Posterior vena cava (tissue), 2 donors: ENCODE data around the gene CHRNA1. TPM values are rescaled to one million over a fixed set of nuclear protein-coding genes. Genes with fewer than 3 reads are reported as not detected.

ENCODE experiments used
- DNase-seq: peaks from one replicate; pipeline ENCODE4 v3.0.0-alpha.2; 2020; ENCODE audit warnings: low spot score
- intact Hi-C, 2 donors: fragments of 100-400 bp; cut with DNase I; formaldehyde crosslinking; loops; one replicate each; pipeline versions ENCODE4 v1.14.1 to v1.14.2; 2022 to 2023
- total RNA-seq, 2 donors: library from RNA; stranded (reverse); fragmentation: NEBNext Ultra II Directional; extraction: Animal tissue kit (Norgen Biotek cat#: 25700); gene quantifications; one replicate each; pipeline ENCODE4 v1.2.1, GENCODE V29; 2021
- donor health status: DM: yes; HTN: yes; CAD: no.
- donor health status: DM: yes; HTN: yes; CAD: no.

CHRNA1 gene
- total RNA-seq, 2 donors from 2014 or later: not detected

- intact Hi-C loops: no loop called here
- no peak for DNase-seq
These were observed 21.2 kb upstream of the CHRNA1 start for GRCh38 chr2:174785481-174785880.

GRCh38 chr2:174784909-174785308, 20.6 kb upstream of the CHRNA1 start:
- no peak for DNase-seq
- intact Hi-C loops: no loop called here

GRCh38 chr2:174784316-174784715, 20.0 kb upstream of the CHRNA1 start:
- DNase-seq: no peak
- intact Hi-C loops: no loop called here

GRCh38 chr2:174781996-174782395, 17.7 kb upstream of the CHRNA1 start:
- DNase-seq: no peak
- intact Hi-C loops: no loop called here

- intact Hi-C loops: no loop called here
- DNase-seq: no peak
These were observed 17.0 kb upstream of the CHRNA1 start for GRCh38 chr2:174781298-174781697.

- intact Hi-C loops: no loop called here
- no peak for DNase-seq
These were observed 16.6 kb upstream of the CHRNA1 start for GRCh38 chr2:174780856-174781255.

- no peak for DNase-seq
- intact Hi-C loops: no loop called here
These were observed 16.0 kb upstream of the CHRNA1 start for GRCh38 chr2:174780191-174780840.

GRCh38 chr2:174779361-174779928, 15.2 kb upstream of the CHRNA1 start:
- intact Hi-C loops: loop anchor here in 1 of 2 donors (10.0 kb wide), 1 partner anchor 205 kb away; no protein-coding TSS in a partner anchor

GRCh38 chr2:174778085-174778981, 14.1 kb upstream of the CHRNA1 start:
- peak; percentile 86 for DNase-seq

More at GRCh38 chr2:174779361-174779928, 15.2 kb upstream of the CHRNA1 start:
- no peak for DNase-seq

GRCh38 chr2:174777347-174778084, 13.2 kb upstream of the CHRNA1 start:
- DNase-seq: no peak
- intact Hi-C loops: loop anchor here in 1 of 2 donors (10.0 kb wide), 1 partner anchor 207 kb away; no protein-coding TSS in a partner anchor

More at GRCh38 chr2:174778085-174778981, 14.1 kb upstream of the CHRNA1 start:
- intact Hi-C loops: loop anchor here in 1 of 2 donors (10.0 kb wide), 1 partner anchor 206 kb away; no protein-coding TSS in a partner anchor

- intact Hi-C loops: loop anchor here in 1 of 2 donors (10.0 kb wide), 1 partner anchor 208 kb away; no protein-coding TSS in a partner anchor
- no peak for DNase-seq
These were observed 12.4 kb upstream of the CHRNA1 start for GRCh38 chr2:174776675-174777074.

GRCh38 chr2:174776223-174776622, 12.0 kb upstream of the CHRNA1 start:
- intact Hi-C loops: loop anchor here in 1 of 2 donors (10.0 kb wide), 1 partner anchor 209 kb away; no protein-coding TSS in a partner anchor

GRCh38 chr2:174775571-174775980, 11.3 kb upstream of the CHRNA1 start:
- no peak for DNase-seq
- intact Hi-C loops: loop anchor here in 1 of 2 donors (10.0 kb wide), 1 partner anchor 209 kb away; no protein-coding TSS in a partner anchor

More at GRCh38 chr2:174776223-174776622, 12.0 kb upstream of the CHRNA1 start:
- DNase-seq: no peak

GRCh38 chr2:174774886-174775285, 10.6 kb upstream of the CHRNA1 start:
- DNase-seq: no peak
- intact Hi-C loops: loop anchor here (5.0 to 10.0 kb wide), 2 partner anchors 210 to 212 kb away; no protein-coding TSS in a partner anchor

- no peak for DNase-seq
- intact Hi-C loops: loop anchor here (5.0 to 10.0 kb wide), 2 partner anchors 212 to 214 kb away; no protein-coding TSS in a partner anchor
These were observed 8.9 kb upstream of the CHRNA1 start for GRCh38 chr2:174773215-174773614.

GRCh38 chr2:174772472-174772801, 8.2 kb upstream of the CHRNA1 start:
- DNase-seq: no peak
- intact Hi-C loops: loop anchor here (5.0 to 10.0 kb wide), 2 partner anchors 212 to 215 kb away; no protein-coding TSS in a partner anchor

- intact Hi-C loops: loop anchor here (5.0 to 10.0 kb wide), 2 partner anchors 213 to 215 kb away; no protein-coding TSS in a partner anchor
- peak; percentile 90 for DNase-seq
These were observed 7.6 kb upstream of the CHRNA1 start for GRCh38 chr2:174771631-174772471.

- intact Hi-C loops: loop anchor here (5.0 to 10.0 kb wide), 2 partner anchors 214 to 216 kb away; no protein-coding TSS in a partner anchor
- DNase-seq: no peak
These were observed 6.9 kb upstream of the CHRNA1 start for GRCh38 chr2:174771136-174771535.
